Activated T-cell treated with anti-CD3 and anti-CD28 coated beads, Interleukin-2, amount 50 U/mL, for 24 hours (primary cell): ENCODE measurements around the gene SYTL4.
A peak's percentile ranks its signal among the peaks of the same experiment; 100 is the strongest.

Source experiments
- DNase-seq: peaks from one replicate; pipeline ENCODE4 v3.0.0-alpha.2; 2020
- H3K27ac Mint-ChIP-seq: 2 replicates; pipeline ENCODE4 v1.8.0; 2020; ENCODE audit warnings: mild to moderate bottlenecking, mixed read lengths
- H3K27me3 Mint-ChIP-seq: 2 replicates; pipeline ENCODE4 v1.8.0; 2020; ENCODE audit warnings: mixed read lengths
- H3K36me3 Mint-ChIP-seq: 2 replicates; pipeline ENCODE4 v1.8.0; 2020; ENCODE audit warnings: low read depth, mixed read lengths
- H3K4me1 Mint-ChIP-seq: 2 replicates; pipeline ENCODE4 v1.8.0; 2020; ENCODE audit warnings: low read depth, mixed read lengths
- H3K4me3 Mint-ChIP-seq: 2 replicates; pipeline ENCODE4 v1.8.0; 2020; ENCODE audit warnings: mild to moderate bottlenecking, moderate library complexity, mixed read lengths
- H3K9me3 Mint-ChIP-seq: 2 replicates; pipeline ENCODE4 v1.8.0; 2020; ENCODE audit warnings: mixed read lengths

Gene SYTL4

DNA sequence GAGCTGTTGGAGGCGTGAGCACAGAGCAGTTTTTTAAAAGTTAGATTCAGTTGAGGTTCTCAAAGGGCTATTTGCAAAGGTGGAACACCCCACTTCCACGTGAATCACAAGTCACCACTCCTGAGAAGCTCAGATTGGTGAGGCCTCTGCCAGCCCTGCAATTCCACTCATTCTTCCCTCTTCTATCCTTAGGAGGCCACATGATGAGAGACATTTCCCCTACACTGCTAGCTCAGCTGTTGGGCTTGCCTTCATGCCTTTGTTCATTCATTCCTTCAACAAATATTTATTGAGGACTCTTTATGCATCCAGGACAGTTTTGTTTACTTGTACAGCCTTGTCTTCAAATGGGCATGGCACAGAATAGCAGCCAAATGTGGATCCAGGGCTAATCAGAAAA lies 84.2 kb downstream of the SYTL4 start:
- no peak for DNase-seq
- peaks cover 48% of the 10 kb centered on the region for H3K27me3 Mint-ChIP-seq
- H3K36me3 Mint-ChIP-seq = no peaks in the 10 kb centered on the region
- no peaks in the 10 kb centered on the region for H3K9me3 Mint-ChIP-seq
- no peak overlapping the region for H3K27ac Mint-ChIP-seq
- no peaks in the 10 kb centered on the region for H3K4me1 Mint-ChIP-seq
- H3K4me3 Mint-ChIP-seq = no peak overlapping the region

DNA sequence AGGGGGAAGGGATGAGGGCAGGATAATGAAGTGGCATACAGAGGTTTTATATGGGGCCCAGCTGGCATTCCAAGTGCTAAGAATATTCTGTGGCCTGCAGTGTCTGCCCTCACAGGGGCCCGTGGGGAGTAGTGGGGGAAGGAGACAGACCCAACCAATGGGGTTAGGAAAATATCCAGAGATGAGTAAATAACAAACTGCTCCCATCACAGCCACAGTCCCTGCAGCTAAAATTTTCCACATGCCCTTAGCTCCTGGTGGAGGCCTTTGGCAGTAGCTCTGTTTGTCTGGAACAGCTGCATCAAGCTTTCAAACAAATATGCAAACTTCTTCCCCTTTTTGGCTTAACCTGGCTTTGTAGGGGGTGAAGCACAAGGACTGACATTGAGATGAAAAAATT lies 84.8 kb downstream of the SYTL4 start:
- no peaks in the 10 kb centered on the region for H3K9me3 Mint-ChIP-seq
- H3K36me3 Mint-ChIP-seq = no peaks in the 10 kb centered on the region
- peaks cover 54% of the 10 kb centered on the region for H3K27me3 Mint-ChIP-seq
- H3K4me1 Mint-ChIP-seq = no peaks in the 10 kb centered on the region
- no peak for DNase-seq
- no peak overlapping the region for H3K27ac Mint-ChIP-seq
- no peak overlapping the region for H3K4me3 Mint-ChIP-seq

DNA sequence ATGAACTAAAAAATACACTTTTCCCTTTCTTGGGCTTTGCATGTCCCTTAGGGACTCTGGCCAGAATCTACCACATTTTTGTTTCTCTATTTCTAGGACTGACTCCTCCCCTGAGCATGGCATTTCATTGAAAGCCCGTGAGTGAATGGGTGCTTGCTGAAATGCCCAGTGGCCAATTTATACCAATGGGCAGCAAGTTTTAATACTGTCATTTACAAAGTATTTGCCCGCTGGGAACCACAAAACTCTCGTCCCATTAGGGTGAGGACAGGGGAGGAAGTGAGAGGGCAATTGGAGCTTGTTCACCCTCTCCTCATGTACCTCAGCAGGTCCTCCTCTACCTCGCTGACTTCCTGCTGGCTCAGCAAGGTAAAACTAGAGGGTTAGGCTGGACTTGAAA lies 86.8 kb downstream of the SYTL4 start:
- H3K27ac Mint-ChIP-seq = no peak overlapping the region
- no peaks in the 10 kb centered on the region for H3K4me1 Mint-ChIP-seq

DNA sequence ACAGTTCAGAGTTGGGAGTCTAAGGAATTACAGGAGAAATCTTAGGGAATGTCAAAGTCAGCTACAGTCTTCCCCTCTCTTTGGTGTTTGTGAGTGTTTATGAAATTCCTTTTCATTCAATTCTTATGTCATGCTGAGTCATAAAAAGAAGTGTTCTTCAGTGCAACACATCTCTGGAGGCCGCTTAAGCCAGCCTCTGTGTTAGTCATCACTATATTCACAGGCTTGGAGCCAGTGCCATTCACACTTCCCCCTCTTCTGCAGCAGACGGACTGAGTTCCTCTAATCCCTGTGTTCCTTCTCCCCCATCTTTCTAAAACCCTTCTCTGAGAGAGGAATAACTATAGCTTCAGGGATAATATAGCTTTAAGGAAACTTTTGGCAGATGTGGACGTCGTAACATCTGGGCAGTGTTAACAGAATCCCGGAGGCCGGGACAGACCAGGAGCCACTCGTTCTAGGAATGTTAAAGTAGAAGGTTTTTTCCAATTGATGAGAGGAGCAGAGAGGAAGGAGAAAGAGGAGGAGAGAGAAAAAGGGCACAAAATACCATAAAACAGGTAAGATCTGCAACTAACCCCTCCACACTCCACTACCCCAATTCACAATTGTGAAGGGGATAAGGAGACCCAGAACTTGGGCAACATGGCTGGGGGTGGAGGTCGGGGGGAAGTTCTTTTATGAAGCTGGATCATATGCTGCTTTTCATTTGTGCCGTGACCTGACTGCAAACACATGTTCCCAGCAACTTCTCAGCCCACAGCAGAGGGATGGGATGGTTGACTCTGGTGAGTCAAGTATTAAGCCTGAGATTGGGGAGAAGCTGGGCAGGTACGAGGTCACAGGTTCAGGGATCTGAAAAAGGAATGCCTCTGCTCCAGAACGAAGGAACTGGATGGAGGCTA lies 87.7 kb downstream of the SYTL4 start, which contains the start of gene SRPX2:
TSS of gene SRPX2 (plus strand) at position 244 of the 905 bp plus-strand sequence. CDS start 2,124 bp downstream, outside the sequence.
- no peak within 1 kb of the TSS for H3K4me3 Mint-ChIP-seq
- H3K27me3 Mint-ChIP-seq = peaks cover 72% of the 10 kb centered on the region
- H3K4me1 Mint-ChIP-seq = no peaks in the 10 kb centered on the region
- H3K36me3 Mint-ChIP-seq = no peaks in the 10 kb centered on the region
- no peaks in the 10 kb centered on the region for H3K9me3 Mint-ChIP-seq
- no peak for DNase-seq
- no peak within 1 kb of the TSS for H3K27ac Mint-ChIP-seq

More for the DNA sequence above, 86.8 kb downstream of the SYTL4 start:
- Mint-ChIP-seq H3K27me3 (peaks cover 65% of the 10 kb centered on the region), H3K36me3 (no peaks in the 10 kb centered on the region), H3K4me3 (no peak overlapping the region), H3K9me3 (no peaks in the 10 kb centered on the region)
- no peak for DNase-seq

DNA sequence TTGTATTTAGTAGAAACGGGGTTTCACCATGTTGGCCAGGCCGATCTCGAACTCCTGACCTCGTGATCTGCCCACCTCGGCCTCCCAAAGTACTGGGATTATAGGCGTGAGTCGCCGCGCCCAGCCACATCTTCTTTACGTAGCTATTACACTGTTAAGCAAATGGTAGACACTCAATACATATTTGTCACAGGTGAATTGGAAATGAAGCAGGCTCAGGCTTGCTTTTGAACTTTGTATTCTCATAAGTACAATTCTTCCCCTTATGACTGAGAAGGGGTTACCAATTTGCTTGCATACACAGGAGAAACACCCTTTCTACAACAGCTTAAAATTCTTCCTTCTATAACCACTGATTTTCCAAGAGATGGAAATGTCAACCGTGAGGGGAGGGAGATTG lies 88.7 kb downstream of the SYTL4 start:
- H3K27me3 Mint-ChIP-seq = peaks cover 73% of the 10 kb centered on the region
- H3K9me3 Mint-ChIP-seq = no peaks in the 10 kb centered on the region
- H3K4me1 Mint-ChIP-seq = no peaks in the 10 kb centered on the region
- no peaks in the 10 kb centered on the region for H3K36me3 Mint-ChIP-seq
- DNase-seq = no peak
- H3K4me3 Mint-ChIP-seq = no peak overlapping the region
- H3K27ac Mint-ChIP-seq = no peak overlapping the region

DNA sequence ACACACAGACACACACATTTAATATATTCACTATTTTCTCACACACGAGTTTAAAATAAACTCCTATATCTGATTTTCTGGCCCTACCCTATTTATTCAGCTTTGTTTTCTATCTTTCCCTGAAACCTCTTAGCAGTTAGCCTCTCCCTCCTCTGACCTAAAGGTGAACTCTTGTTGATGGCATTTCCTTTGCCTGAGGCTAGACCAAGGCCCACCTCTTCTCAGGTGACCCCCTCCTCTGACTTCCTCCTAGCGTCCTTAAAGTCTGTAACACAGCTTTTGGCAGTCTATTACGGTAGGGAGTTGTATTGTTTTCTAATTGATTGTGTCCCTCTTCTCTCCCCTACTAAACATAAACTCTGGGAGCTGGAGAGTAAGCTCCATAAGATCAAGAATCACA lies 89.6 kb downstream of the SYTL4 start:
- Mint-ChIP-seq H3K27ac (no peak overlapping the region), H3K4me1 (no peaks in the 10 kb centered on the region), H3K36me3 (no peaks in the 10 kb centered on the region), H3K9me3 (no peaks in the 10 kb centered on the region), H3K27me3 (peaks cover 73% of the 10 kb centered on the region), H3K4me3 (no peak overlapping the region)
- no peak for DNase-seq

DNA sequence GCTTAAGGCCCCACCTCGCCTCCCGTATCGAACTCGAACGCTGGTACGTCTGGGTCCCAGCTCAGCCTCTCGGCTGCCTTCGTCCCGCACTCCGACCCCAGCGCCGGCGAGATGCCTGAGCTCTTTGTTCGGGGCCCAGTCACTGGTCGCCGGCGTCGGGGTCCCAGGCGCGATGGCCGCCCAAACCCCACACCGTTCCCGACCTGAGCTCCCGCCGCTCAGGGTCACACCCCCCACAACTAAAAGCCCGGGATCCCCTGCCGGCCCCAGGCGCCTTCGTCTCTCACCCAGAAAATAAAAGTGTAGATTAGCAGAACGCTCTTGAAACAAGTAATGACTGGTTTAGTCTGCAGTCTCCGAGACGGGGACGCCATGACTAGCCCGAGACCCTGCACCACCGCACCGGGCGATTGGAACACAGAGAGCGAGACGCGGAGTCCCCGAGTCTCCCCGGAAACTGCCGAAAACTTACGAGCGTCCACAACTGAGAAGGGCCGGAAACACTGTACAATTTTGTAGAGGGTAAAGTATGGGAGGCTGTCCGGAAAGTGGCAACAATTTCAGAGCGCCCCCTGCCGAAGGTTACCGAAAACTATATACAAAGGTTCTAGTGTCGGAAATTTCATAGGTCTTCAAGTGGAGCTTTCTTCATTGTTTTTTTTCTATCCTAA lies 95.5 kb downstream of the SYTL4 start, which contains the start of gene TSPAN6:
TSS of gene TSPAN6 (minus strand) at position 486 of the 671 bp plus-strand sequence. CDS start at position 374, 112 bp downstream.
- H3K36me3 Mint-ChIP-seq = no peaks in the 10 kb centered on the region
- peak; percentile 78 for DNase-seq
- H3K27ac Mint-ChIP-seq = peak within 1 kb of the TSS; percentile 81

DNA sequence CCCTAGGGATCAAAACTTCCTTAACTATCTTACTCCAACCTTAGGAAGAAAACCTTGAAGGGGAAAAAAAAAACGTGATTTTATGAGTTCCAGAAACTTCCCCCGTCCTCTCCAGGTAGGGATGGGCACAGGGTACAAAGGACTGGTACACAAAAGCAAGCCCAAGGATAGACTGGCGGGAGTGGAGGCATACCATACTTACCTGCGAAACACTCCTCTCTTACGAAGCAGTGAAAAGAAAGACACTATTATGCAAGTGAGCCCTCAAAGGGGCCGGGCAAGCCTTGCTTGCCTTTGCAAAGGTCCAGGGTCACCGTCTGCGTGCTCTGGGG lies 96.0 kb downstream of the SYTL4 start:
- Mint-ChIP-seq H3K4me3 (peak overlapping the region; percentile 83), H3K9me3 (no peaks in the 10 kb centered on the region), H3K27me3 (peaks cover 61% of the 10 kb centered on the region), H3K36me3 (no peaks in the 10 kb centered on the region), H3K4me1 (peaks cover 6% of the 10 kb centered on the region), H3K27ac (no peak overlapping the region)
- no peak for DNase-seq

More for the DNA sequence above, 95.5 kb downstream of the SYTL4 start, which contains the start of gene TSPAN6:
- Mint-ChIP-seq H3K4me3 (peak within 1 kb of the TSS; percentile 83), H3K4me1 (peaks cover 6% of the 10 kb centered on the region), H3K27me3 (peaks cover 66% of the 10 kb centered on the region), H3K9me3 (no peaks in the 10 kb centered on the region)

DNA sequence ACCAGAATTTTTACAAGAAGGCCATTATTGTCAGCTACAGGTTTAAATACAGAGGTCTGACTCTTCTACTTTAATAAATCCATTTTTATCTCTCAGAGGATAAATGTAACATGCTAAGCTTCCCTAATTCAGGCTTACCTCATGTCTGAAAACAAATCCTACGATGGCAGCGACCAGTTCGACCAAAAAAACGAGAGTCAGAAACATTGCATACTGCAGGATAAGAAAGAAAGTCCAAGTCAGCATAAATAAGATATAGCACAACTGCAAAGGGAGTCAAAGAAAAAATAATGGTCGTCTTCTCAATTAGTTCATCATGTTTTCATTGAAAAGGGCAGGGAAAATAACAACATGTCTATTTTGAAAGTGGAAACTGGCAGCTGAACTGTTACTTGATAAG lies 96.9 kb downstream of the SYTL4 start:
- Mint-ChIP-seq H3K27ac (no peak overlapping the region), H3K4me3 (no peak overlapping the region), H3K27me3 (peaks cover 62% of the 10 kb centered on the region), H3K36me3 (no peaks in the 10 kb centered on the region), H3K4me1 (peaks cover 6% of the 10 kb centered on the region), H3K9me3 (no peaks in the 10 kb centered on the region)
- DNase-seq = no peak

DNA sequence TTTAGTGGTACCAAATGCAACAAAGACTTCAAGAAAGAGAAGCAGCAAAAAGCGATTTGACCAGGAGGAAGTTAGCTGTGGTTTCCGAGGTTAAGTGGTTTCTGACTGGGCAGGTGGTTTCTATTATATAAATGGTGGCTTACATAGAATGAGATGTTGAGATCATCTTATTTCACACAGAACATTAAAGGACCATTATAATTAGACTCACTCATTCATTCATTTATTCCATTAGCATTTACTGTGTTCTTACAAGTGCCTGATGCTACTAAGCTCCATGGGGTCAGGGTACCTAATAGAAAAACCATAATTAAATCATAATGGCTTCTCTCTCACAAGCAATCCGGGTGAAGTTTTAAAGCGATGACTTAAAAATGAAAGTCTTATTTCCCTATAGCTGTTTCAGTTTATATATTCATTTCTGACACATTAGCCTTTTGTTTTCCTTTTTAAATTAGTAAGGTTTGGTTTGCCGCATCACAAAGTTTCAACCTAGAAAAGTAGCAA lies 105.9 kb downstream of the SYTL4 start:
- no peaks in the 10 kb centered on the region for H3K9me3 Mint-ChIP-seq
- H3K27me3 Mint-ChIP-seq = peaks cover 46% of the 10 kb centered on the region
- H3K4me1 Mint-ChIP-seq = peaks cover 10% of the 10 kb centered on the region
- no peak overlapping the region for H3K4me3 Mint-ChIP-seq
- peak overlapping the region; percentile 5 for H3K27ac Mint-ChIP-seq
- DNase-seq = no peak
- H3K36me3 Mint-ChIP-seq = no peaks in the 10 kb centered on the region
